CD4-positive, alpha-beta memory T cell (primary cell): Measurements from ENCODE around the gene THEMIS. TPM values are rescaled to one million over a fixed set of nuclear protein-coding genes. Genes with fewer than 3 reads are reported as not detected.

ENCODE experiments used
- CTCF ChIA-PET: fragments of 350-600 bp; sonication (Branson Sonifier 250); formaldehyde crosslinking; loops from one replicate; lab custom pipeline; 2021; ENCODE audit warnings: inconsistent platforms; ENCODE audit not compliant: partially characterized antibody; lab: Charles Lee
- POLR2A ChIA-PET: fragments of 350-600 bp; sonication (Branson Sonifier 250); formaldehyde crosslinking; loops from one replicate; lab custom pipeline; 2021; ENCODE audit not compliant: partially characterized antibody; lab: Charles Lee
- DNase-seq, 5 donors: peaks; one replicate each; pipeline versions ENCODE4 v3.0.0 to v3.0.0-alpha.2; 2020 to 2022; ENCODE audit warnings: mixed read lengths in 1 of 5
- H3K27ac ChIP-seq: one replicate; pipeline ENCODE4 v1.7.0; 2013; ENCODE audit warnings: low read depth, low read length
- H3K27me3 ChIP-seq: 2 replicates; pipeline ENCODE4 v1.7.0; 2013; ENCODE audit warnings: mild to moderate bottlenecking, low read length, moderate library complexity; ENCODE audit not compliant: insufficient read depth
- H3K36me3 ChIP-seq: 2 replicates; pipeline ENCODE4 v1.7.0; 2013; ENCODE audit warnings: mild to moderate bottlenecking, low read length, moderate library complexity; ENCODE audit not compliant: insufficient read depth
- H3K4me1 ChIP-seq: 2 replicates; pipeline ENCODE4 v1.7.0; 2013; ENCODE audit warnings: mild to moderate bottlenecking, low read length, moderate library complexity; ENCODE audit not compliant: insufficient read depth
- H3K4me3 ChIP-seq, 2 donors: one replicate each; pipeline ENCODE4 v1.7.0; 2013; ENCODE audit warnings: low read length in 2 of 2, mild to moderate bottlenecking in 1 of 2
- H3K9me3 ChIP-seq, 2 donors: one replicate each; pipeline ENCODE4 v1.7.0; 2013; ENCODE audit warnings: low read length in 2 of 2, control low read depth in 1 of 2; ENCODE audit not compliant: control insufficient read depth in 1 of 2
- H3K27ac Mint-ChIP-seq, 7 donors: one replicate each; pipeline ENCODE4 v1.8.0; 2020 to 2021; ENCODE audit warnings: mixed read lengths in 7 of 7, mild to moderate bottlenecking in 6 of 7, inconsistent platforms in 3 of 7, moderate library complexity in 3 of 7
- H3K27me3 Mint-ChIP-seq, 2 donors: one replicate each; pipeline ENCODE4 v1.8.0; 2020 to 2021; ENCODE audit warnings: mixed read lengths in 2 of 2
- H3K36me3 Mint-ChIP-seq, 2 donors: one replicate each; pipeline ENCODE4 v1.8.0; 2020 to 2021; ENCODE audit warnings: mixed read lengths in 2 of 2, inconsistent platforms in 1 of 2, mild to moderate bottlenecking in 1 of 2
- H3K4me1 Mint-ChIP-seq, 4 donors: one replicate each; pipeline ENCODE4 v1.8.0; 2020 to 2021; ENCODE audit warnings: mixed read lengths in 4 of 4, mild to moderate bottlenecking in 1 of 4
- H3K4me3 Mint-ChIP-seq, 8 donors: one replicate each; pipeline ENCODE4 v1.8.0; 2020 to 2021; ENCODE audit warnings: mixed read lengths in 8 of 8, mild to moderate bottlenecking in 7 of 8, moderate library complexity in 6 of 8, inconsistent platforms in 3 of 8
- H3K9me3 Mint-ChIP-seq, 8 donors: one replicate each; pipeline ENCODE4 v1.8.0; 2020 to 2021; ENCODE audit warnings: mixed read lengths in 8 of 8, mild to moderate bottlenecking in 5 of 8, inconsistent platforms in 3 of 8, moderate library complexity in 1 of 8
- intact Hi-C: fragments of 100-400 bp; cut with micrococcal nuclease; formaldehyde crosslinking; loops from one replicate; pipeline ENCODE4 v1.15.1; 2023
- polyA plus RNA-seq, 2 donors: library from polyadenylated mRNA; unstranded; fragments of 300-500 nt; fragmentation: Illumina TruSeq; gene quantifications; one replicate each; pipeline ENCODE4 v1.2.3, GENCODE V29; 2021
- total RNA-seq, 2 experiments: library from RNA; stranded (reverse); gene quantifications; one replicate each; pipeline ENCODE4 v1.2.3, GENCODE V29; 2021

THEMIS gene
- total and polyA plus RNA-seq, 4 experiments from 2014 or later = 58.1 to 112 (median 70.9) TPM

GRCh38 chr6:127860723-127861122 lies 40.1 kb downstream of the THEMIS start:
- Mint-ChIP-seq H3K27ac (no peak overlapping the region), H3K36me3 (peaks cover 27 to 31% of the 10 kb centered on the region in 2 donors), H3K4me1 (peaks cover 53 to 76% (median 69%) of the 10 kb centered on the region in 4 donors), H3K4me3 (no peak overlapping the region), H3K27me3 (no peaks in the 10 kb centered on the region), H3K9me3 (no peaks in the 10 kb centered on the region)
- Histone ChIP-seq H3K4me1 (peaks cover 67% of the 10 kb centered on the region), H3K9me3 (no peaks in the 10 kb centered on the region), H3K4me3 (no peak overlapping the region), H3K27ac (no peak overlapping the region), H3K36me3 (peaks cover 18% of the 10 kb centered on the region), H3K27me3 (no peaks in the 10 kb centered on the region)
- CTCF ChIA-PET = interaction anchor here (0.6 kb wide), 1 partner anchor 467 kb away, joined by 3 read pairs; no protein-coding TSS in a partner anchor
- DNase-seq = no peak
- POLR2A ChIA-PET = interaction anchor here (1.1 kb wide), 1 partner anchor 48 kb away, joined by 3 read pairs; no protein-coding TSS in a partner anchor
- intact Hi-C loops = loop anchor here (2.0 kb wide), 1 partner anchor 16 kb away; no protein-coding TSS in a partner anchor

GRCh38 chr6:127859956-127860355 lies 40.9 kb downstream of the THEMIS start:
- H3K4me3 Mint-ChIP-seq = no peak overlapping the region

GRCh38 chr6:127858727-127859391 lies 42.0 kb downstream of the THEMIS start:
- Histone ChIP-seq H3K4me3 (no peak overlapping the region), H3K4me1 (peaks cover 64% of the 10 kb centered on the region), H3K36me3 (peaks cover 9% of the 10 kb centered on the region), H3K9me3 (no peaks in the 10 kb centered on the region), H3K27ac (no peak overlapping the region), H3K27me3 (no peaks in the 10 kb centered on the region)
- no peaks in the 10 kb centered on the region for H3K27me3 Mint-ChIP-seq
- ChIA-PET CTCF (interaction anchor here (0.9 to 2.7 kb wide), 9 partner anchors 22 to 469 kb away, joined by 3 to 10 read pairs (median 4); partner anchors contain the start of gene THEMIS), POLR2A (interaction anchor here (0.7 to 1.6 kb wide), 7 partner anchors 9 to 113 kb away, joined by 3 to 7 read pairs (median 3); partner anchors contain the start of gene THEMIS)
- H3K27ac Mint-ChIP-seq = peak overlapping the region in 6 of 7 donors; percentile 18 to 81 (median 50)
- DNase-seq = no peak
- H3K9me3 Mint-ChIP-seq = no peaks in the 10 kb centered on the region
- intact Hi-C loops = loop anchor here (5.0 to 10.0 kb wide), 4 partner anchors 223 to 866 kb away; no protein-coding TSS in a partner anchor
- H3K4me1 Mint-ChIP-seq = peaks cover 48 to 73% (median 65%) of the 10 kb centered on the region in 4 donors
- H3K4me3 Mint-ChIP-seq = peak overlapping the region in 4 of 8 donors; percentile 5 to 29 (median 22)
- H3K36me3 Mint-ChIP-seq = peaks cover 19 to 25% of the 10 kb centered on the region in 2 donors

More at GRCh38 chr6:127859956-127860355, 40.9 kb downstream of the THEMIS start:
- Mint-ChIP-seq H3K36me3 (peaks cover 23 to 30% of the 10 kb centered on the region in 2 donors), H3K27ac (peak overlapping the region in 2 of 7 donors; percentile 14 to 55), H3K27me3 (no peaks in the 10 kb centered on the region), H3K4me1 (peaks cover 52 to 78% (median 70%) of the 10 kb centered on the region in 4 donors), H3K9me3 (no peaks in the 10 kb centered on the region)
- DNase-seq = no peak
- peaks cover 67% of the 10 kb centered on the region for H3K4me1 ChIP-seq
- H3K27ac ChIP-seq = no peak overlapping the region
- H3K36me3 ChIP-seq = peaks cover 13% of the 10 kb centered on the region
- POLR2A ChIA-PET = interaction anchor here (1.1 to 1.6 kb wide), 3 partner anchors 49 to 111 kb away, joined by 3 read pairs; no protein-coding TSS in a partner anchor
- CTCF ChIA-PET = interaction anchor here (0.9 to 2.6 kb wide), 3 partner anchors 39 to 468 kb away, joined by 3 to 10 read pairs (median 5); no protein-coding TSS in a partner anchor
- intact Hi-C loops = loop anchor here (2.0 to 10.0 kb wide), 5 partner anchors 17 to 865 kb away; no protein-coding TSS in a partner anchor
- H3K4me3 ChIP-seq = no peak overlapping the region
- no peaks in the 10 kb centered on the region for H3K27me3 ChIP-seq
- H3K9me3 ChIP-seq = no peaks in the 10 kb centered on the region

- Histone ChIP-seq H3K27ac (no peak overlapping the region), H3K27me3 (no peaks in the 10 kb centered on the region), H3K4me1 (peaks cover 77% of the 10 kb centered on the region), H3K4me3 (no peak overlapping the region), H3K9me3 (no peaks in the 10 kb centered on the region), H3K36me3 (peaks cover 11% of the 10 kb centered on the region)
- DNase-seq = no peak
- Mint-ChIP-seq H3K9me3 (no peaks in the 10 kb centered on the region), H3K4me3 (peak overlapping the region in 6 of 8 donors; percentile 2 to 40 (median 16)), H3K36me3 (peaks cover 17 to 26% of the 10 kb centered on the region in 2 donors), H3K27ac (peak overlapping the region in 6 of 7 donors; percentile 4 to 89 (median 49)), H3K27me3 (no peaks in the 10 kb centered on the region), H3K4me1 (peaks cover 49 to 70% (median 62%) of the 10 kb centered on the region in 4 donors)
- intact Hi-C loops = loop anchor here (2.0 to 10.0 kb wide), 6 partner anchors 62 to 868 kb away; partner anchors contain the start of gene PTPRK
- ChIA-PET POLR2A (interaction anchor here (0.6 to 2.7 kb wide), 6 partner anchors 18 to 471 kb away, joined by 3 to 16 read pairs (median 5); no protein-coding TSS in a partner anchor), CTCF (interaction anchor here (1.2 to 4.3 kb wide), 16 partner anchors 10 to 483 kb away, joined by 3 to 92 read pairs (median 15); partner anchors contain the start of gene THEMIS)
Measured at GRCh38 chr6:127857051-127857637, 43.7 kb downstream of the THEMIS start.

- H3K36me3 ChIP-seq = peaks cover 14% of the 10 kb centered on the region
- ChIA-PET POLR2A (interaction anchor here (0.7 to 2.7 kb wide), 17 partner anchors 8 to 661 kb away, joined by 3 to 16 read pairs (median 3); partner anchors contain the start of gene THEMIS), CTCF (interaction anchor here (0.7 to 4.3 kb wide), 71 partner anchors 9 to 1515 kb away, joined by 3 to 92 read pairs (median 4); partner anchors contain the start of genes PTPRK and THEMIS)
- DNase-seq = peak; percentile 49 to 59 (median 52)
- Mint-ChIP-seq H3K4me3 (peak overlapping the region in 6 of 8 donors; percentile 1 to 74 (median 48)), H3K9me3 (no peaks in the 10 kb centered on the region), H3K36me3 (peaks cover 27 to 37% of the 10 kb centered on the region in 2 donors), H3K4me1 (peaks cover 57 to 83% (median 72%) of the 10 kb centered on the region in 4 donors), H3K27me3 (no peaks in the 10 kb centered on the region), H3K27ac (peak overlapping the region; percentile 42 to 92 (median 66))
- H3K9me3 ChIP-seq = no peaks in the 10 kb centered on the region
- H3K27me3 ChIP-seq = no peaks in the 10 kb centered on the region
- H3K27ac ChIP-seq = peak overlapping the region; percentile 29
- intact Hi-C loops = loop anchor here (1.0 to 10.0 kb wide), 11 partner anchors 46 to 869 kb away; partner anchors contain the start of genes PTPRK and THEMIS
- no peak overlapping the region for H3K4me3 ChIP-seq
- peaks cover 77% of the 10 kb centered on the region for H3K4me1 ChIP-seq
Measured at GRCh38 chr6:127855542-127856159, 45.2 kb downstream of the THEMIS start.

GRCh38 chr6:127854009-127854408 lies 46.8 kb downstream of the THEMIS start:
- H3K9me3 Mint-ChIP-seq = no peaks in the 10 kb centered on the region
- peaks cover 40 to 48% of the 10 kb centered on the region in 2 donors for H3K36me3 Mint-ChIP-seq
- H3K27ac ChIP-seq = no peak overlapping the region
- peaks cover 54 to 84% (median 72%) of the 10 kb centered on the region in 4 donors for H3K4me1 Mint-ChIP-seq
- CTCF ChIA-PET = interaction anchor here (1.6 to 4.3 kb wide), 12 partner anchors 12 to 475 kb away, joined by 3 to 92 read pairs (median 18); partner anchors contain the start of gene THEMIS
- POLR2A ChIA-PET = no interaction called here
- peaks cover 62% of the 10 kb centered on the region for H3K4me1 ChIP-seq
- H3K27me3 Mint-ChIP-seq = no peaks in the 10 kb centered on the region
- H3K4me3 ChIP-seq = no peak overlapping the region
- intact Hi-C loops = loop anchor here (10.0 kb wide), 2 partner anchors 311 to 871 kb away; no protein-coding TSS in a partner anchor
- no peak for DNase-seq
- peaks cover 14% of the 10 kb centered on the region for H3K36me3 ChIP-seq
- H3K27ac Mint-ChIP-seq = peak overlapping the region in 3 of 7 donors; percentile 6 to 50 (median 18)
- H3K9me3 ChIP-seq = no peaks in the 10 kb centered on the region
- no peaks in the 10 kb centered on the region for H3K27me3 ChIP-seq
- no peak overlapping the region for H3K4me3 Mint-ChIP-seq
